Hematopoietic multipotent progenitor cell treated with erythropoietin and hydrocortisone succinate and interleukin-3 and kit ligand, for 17 days (in vitro differentiated cells): Measurements from ENCODE around the gene SQOR.

ENCODE experiments used
- DNase-seq: peaks from one replicate; pipeline ENCODE4 v3.0.0-alpha.2; 2015; ENCODE audit warnings: low spot score

Gene SQOR

DNA sequence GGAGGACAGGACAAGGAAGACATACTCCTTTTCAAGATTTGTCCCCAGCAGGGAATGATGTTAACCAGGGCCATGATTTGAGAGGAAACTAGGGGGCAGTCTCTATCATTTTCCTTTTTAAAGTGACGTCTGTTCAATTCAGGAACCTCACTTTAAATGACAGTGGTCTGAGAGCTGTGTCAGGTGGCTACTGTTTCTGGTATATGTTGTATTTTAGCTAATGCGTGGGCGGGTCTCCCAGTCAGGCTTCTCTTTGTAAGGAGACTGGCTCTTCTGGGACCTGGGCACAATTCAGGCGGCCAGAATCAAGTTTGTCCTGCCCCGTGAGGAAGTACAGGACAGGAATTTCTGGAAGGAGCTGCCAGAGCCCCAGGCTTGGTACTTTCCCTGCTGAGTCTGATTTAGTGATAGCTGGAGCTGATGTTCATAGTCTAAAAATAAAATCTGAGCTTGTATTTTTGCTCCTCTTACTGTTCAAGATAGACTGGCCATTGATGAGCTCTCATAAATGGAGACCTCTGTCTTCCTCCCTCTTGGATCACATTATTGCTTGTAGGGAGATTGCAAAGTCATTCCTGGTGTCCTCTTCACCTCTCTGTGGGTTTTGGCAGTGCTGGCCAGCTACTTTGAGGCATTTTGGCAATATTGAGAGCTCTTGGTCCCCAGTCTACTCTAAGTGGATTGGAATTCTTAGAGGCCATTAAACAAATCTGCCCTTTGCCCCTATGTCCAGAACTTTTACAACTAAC, 25.6 kb downstream of the SQOR start:
- DNase-seq: no peak

DNA sequence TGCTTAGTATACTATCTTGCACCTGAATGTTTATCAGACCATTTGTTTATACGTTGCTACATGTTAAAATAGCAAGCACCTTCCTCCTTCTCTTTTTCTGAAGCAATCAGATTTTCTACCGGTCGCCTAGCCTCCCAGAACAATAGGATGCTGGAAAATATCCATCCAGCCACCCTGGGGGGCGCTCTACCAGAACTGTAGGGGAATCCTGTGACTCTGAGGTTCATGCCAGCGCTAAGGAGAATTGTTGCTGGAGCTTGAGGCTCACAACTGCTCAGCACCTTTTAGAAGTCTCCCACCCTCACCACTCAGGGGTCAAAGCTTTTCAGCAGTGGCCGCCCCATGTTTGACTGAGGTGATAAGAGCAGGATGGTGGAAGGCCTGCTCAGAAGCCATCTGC, 27.5 kb downstream of the SQOR start:
- no peak for DNase-seq

GRCh38 chr15:45664451-45664850, 29.6 kb downstream of the SQOR start:
- DNase-seq: no peak

GRCh38 chr15:45665261-45665660, 30.4 kb downstream of the SQOR start:
- no peak for DNase-seq

- no peak for DNase-seq
These were observed 31.5 kb downstream of the SQOR start for GRCh38 chr15:45666119-45666875.

DNA sequence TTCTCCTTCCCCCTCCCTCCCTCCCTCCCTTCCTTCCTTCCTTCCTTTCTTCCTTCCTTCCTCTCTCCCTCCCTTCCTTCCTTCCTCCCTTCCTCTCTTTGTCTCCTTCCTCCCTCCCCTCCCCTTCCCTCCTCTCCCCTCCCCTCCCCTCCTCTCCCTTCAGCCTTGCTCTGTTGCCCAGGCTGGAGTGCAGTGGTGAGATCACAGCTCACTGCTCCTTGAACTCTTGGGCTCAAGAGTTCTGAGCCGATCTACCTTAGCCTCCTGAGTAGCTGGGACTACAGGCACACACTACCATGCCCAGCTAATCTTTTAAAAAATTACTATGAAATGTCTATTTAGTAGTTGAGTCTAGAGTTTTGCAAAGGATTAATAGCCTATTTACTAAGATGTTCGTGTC, 32.2 kb downstream of the SQOR start:
- DNase-seq: no peak

- no peak for DNase-seq
These were observed 33.6 kb downstream of the SQOR start for GRCh38 chr15:45668386-45668785.

- no peak for DNase-seq
These were observed 34.6 kb downstream of the SQOR start for GRCh38 chr15:45669422-45669821.

GRCh38 chr15:45670091-45670490, 35.3 kb downstream of the SQOR start:
- no peak for DNase-seq

DNA sequence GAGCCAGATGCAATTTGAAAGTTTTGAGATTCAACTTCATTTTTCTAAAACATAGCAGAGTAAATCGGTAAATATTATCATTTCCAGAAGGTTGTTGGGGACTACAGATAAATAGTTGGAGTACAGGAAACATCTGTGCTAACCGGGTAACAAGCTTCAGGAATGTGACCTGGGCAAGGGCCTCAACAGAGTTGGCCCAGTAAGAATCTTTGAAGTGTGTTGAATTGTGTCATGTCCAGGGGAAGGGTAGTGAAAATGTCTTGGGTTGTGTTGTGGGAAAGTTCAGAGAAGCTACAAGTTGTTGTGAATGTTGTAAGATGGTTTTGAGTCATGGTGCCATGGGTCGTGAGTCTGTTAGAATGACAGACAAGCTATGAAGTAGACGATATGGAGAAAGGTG, 35.7 kb downstream of the SQOR start:
- DNase-seq: no peak

GRCh38 chr15:45674677-45675076, 39.8 kb downstream of the SQOR start:
- DNase-seq: no peak

DNA sequence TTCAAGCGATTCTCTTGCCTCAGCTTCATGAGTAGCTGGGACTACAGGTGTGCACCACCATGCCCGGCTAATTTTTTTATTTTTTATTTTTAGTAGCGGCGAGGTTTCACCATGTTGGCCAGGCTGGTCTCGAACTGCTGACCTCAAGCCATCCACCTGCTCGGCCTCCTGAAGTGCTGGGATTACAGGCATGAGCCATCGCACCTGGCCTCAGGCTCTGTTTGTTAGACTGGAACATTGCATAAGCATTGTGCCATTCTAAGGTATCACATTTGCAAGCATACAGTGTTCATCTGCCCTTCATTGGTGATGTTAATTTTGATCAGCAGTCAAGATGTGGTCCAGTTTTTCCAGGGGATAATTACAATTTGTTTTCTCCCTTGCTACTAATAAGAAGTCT, 43.0 kb downstream of the SQOR start:
- no peak for DNase-seq

GRCh38 chr15:45678459-45679178, 43.8 kb downstream of the SQOR start:
- no peak for DNase-seq

DNA sequence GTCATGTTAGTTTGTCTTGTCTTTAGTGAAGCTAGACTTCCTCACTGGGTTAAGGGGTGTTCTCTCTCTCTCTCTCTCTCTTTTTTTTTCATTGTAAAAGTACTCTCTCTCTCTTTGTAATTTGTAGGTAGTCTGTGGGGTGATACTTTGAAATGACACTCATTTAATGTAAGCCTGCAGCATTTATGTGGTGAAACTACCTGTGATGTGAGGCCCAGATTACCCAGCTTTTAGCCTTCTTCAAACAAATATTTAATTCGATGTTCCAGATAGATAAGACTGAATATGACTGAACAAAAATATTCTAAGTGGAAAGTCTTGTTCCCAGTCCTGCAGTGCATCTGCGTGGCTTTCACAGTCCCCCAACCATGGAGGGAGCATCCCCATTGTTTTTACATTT, 49.7 kb downstream of the SQOR start:
- no peak for DNase-seq

- DNase-seq: no peak
These were observed 54.8 kb downstream of the SQOR start for GRCh38 chr15:45689616-45690015.

DNA sequence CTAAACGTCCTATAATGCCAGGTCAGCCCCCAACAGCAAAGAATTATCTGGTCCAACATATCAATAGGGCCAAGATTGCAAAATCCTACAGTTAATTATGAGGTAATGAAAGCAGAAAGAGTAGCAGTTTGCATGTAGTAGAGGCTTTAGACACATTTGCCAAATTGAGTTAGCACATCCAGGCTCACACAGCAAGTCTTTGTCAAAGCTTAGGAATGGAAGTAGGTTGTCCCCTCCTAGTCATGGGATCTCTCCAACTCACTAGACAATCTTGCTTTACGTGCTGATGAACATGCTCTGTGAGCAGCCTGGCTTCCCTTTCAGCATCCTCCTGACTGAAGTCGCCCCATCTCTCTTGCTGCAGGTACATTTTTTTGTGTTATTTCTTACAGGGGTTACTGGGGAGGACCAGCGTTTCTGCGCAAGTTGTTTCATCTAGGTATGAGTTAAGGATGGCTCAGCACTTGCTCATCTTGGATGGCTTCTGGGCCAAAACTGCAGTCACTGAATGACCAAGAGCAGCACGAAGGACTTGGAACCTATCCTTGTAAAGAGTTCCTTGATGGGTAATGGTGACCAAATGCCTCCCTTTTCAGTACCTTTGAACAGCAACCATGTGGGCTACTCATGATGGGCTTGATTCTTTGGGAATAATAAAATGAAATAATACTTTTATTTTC, 55.9 kb downstream of the SQOR start:
- no peak for DNase-seq

GRCh38 chr15:45701108-45701507, 66.3 kb downstream of the SQOR start:
- DNase-seq: no peak

- DNase-seq: no peak
These were observed 67.2 kb downstream of the SQOR start for GRCh38 chr15:45702041-45702440.

GRCh38 chr15:45703670-45704328, 69.0 kb downstream of the SQOR start:
- no peak for DNase-seq

- no peak for DNase-seq
These were observed 69.8 kb downstream of the SQOR start for GRCh38 chr15:45704329-45705249.
